Lung (tissue), 12 donors: ENCODE data around the gene CD82. TPM values are rescaled to one million over a fixed set of nuclear protein-coding genes. Genes with fewer than 3 reads are reported as not detected.

Source experiments
- ATAC-seq: fragments of 200-7000 bp; cut with Tn5 transposase; one replicate; pipeline ENCODE4 v1.9.1; 2020; ENCODE audit warnings: moderate number of reproducible peaks; ENCODE audit not compliant: insufficient read depth, low FRiP score
- DNase-seq, 3 donors: peaks; one replicate each; pipeline ENCODE4 v3.0.0-alpha.2; 2013 to 2017
- H3K27ac ChIP-seq, 2 donors: one replicate each; pipeline ENCODE4 v1.5.1; 2013; ENCODE audit warnings: mild to moderate bottlenecking in 2 of 2, moderate library complexity in 2 of 2, control low read depth in 1 of 2, inconsistent platforms in 1 of 2, low read depth in 1 of 2, low read length in 1 of 2
- H3K27me3 ChIP-seq, 3 donors: one replicate each; pipeline ENCODE4 v1.5.1; 2013; ENCODE audit warnings: low read length in 2 of 3; ENCODE audit not compliant: control insufficient read depth in 3 of 3, insufficient read depth in 3 of 3
- H3K36me3 ChIP-seq, 4 donors: one replicate each; pipeline ENCODE4 v1.5.1; 2013; ENCODE audit warnings: low read length in 4 of 4, mild to moderate bottlenecking in 1 of 4, moderate library complexity in 1 of 4; ENCODE audit not compliant: control insufficient read depth in 4 of 4, insufficient read depth in 4 of 4
- H3K4me1 ChIP-seq, 5 donors: one replicate each; pipeline ENCODE4 v1.5.1; 2013; ENCODE audit warnings: low read length in 5 of 5, mild to moderate bottlenecking in 2 of 5, moderate library complexity in 1 of 5; ENCODE audit not compliant: control insufficient read depth in 5 of 5, insufficient read depth in 5 of 5
- H3K4me3 ChIP-seq: one replicate; pipeline ENCODE4 v1.5.1; 2013; ENCODE audit warnings: mild to moderate bottlenecking, control low read depth, moderate library complexity
- H3K9ac ChIP-seq, 2 donors: one replicate each; pipeline ENCODE4 v1.5.1; 2013; ENCODE audit warnings: low read length in 2 of 2, control low read depth in 1 of 2; ENCODE audit not compliant: insufficient read depth in 1 of 2
- H3K9me3 ChIP-seq, 4 donors: one replicate each; pipeline ENCODE4 v1.5.1; 2013; ENCODE audit warnings: low read length in 3 of 4, mild to moderate bottlenecking in 1 of 4, moderate library complexity in 1 of 4; ENCODE audit not compliant: control insufficient read depth in 4 of 4, insufficient read depth in 3 of 4
- CTCF ChIP-seq: IDR thresholded peaks from 2 replicates; pipeline ENCODE4 v1.5.1; 2012; ENCODE audit warnings: mild to moderate bottlenecking; ENCODE audit errors: control extremely low read depth, extremely low read depth
- WGBS, 2 donors: extraction: QIAGEN DNeasy Blood & Tissue Kit; methylation state at CpG; one replicate each; pipeline ENCODE4 v1.1.7; 2013; 5-methylcytosine and 5-hydroxymethylcytosine counted together
- polyA plus RNA-seq, 2 donors: library from polyadenylated mRNA; stranded (reverse); fragments of 200-250 nt; gene quantifications; one replicate each; pipeline ENCODE4 v1.2.1, GENCODE V29; 2013
- total RNA-seq, 2 donors: library from RNA; depleted of rRNA in 1 of 2; stranded (reverse); fragments of >200 nt in 1 of 2; gene quantifications; one replicate each; pipeline ENCODE4 v1.2.1, GENCODE V29; 2014 to 2021
- donor health status: control.
- donor health status: control.
- donor health status: Bipolar disorder and iron deficiency.
- donor health status: healthy.
- donor health status: DM: yes; HTN: yes; CAD: no.

Gene CD82
- total and polyA plus RNA-seq, 4 donors, result 63.3 to 237 (median 190) TPM

GRCh38 chr11:44633641-44634040 is 68.2 kb downstream of the CD82 start:
- Histone ChIP-seq H3K9ac (no peak overlapping the region), H3K9me3 (no peaks in the 10 kb centered on the region), H3K4me1 (peaks cover 5 to 18% (median 12%) of the 10 kb centered on the region in 5 donors), H3K27ac (no peak overlapping the region), H3K4me3 (no peak overlapping the region), H3K27me3 (peaks cover 0 to 3% (median 0%) of the 10 kb centered on the region in 3 donors), H3K36me3 (no peaks in the 10 kb centered on the region)
- 68 to 72% methylated on average over 6 of the region's 6 CpGs for WGBS, 2 donors
- ATAC-seq (no peak), DNase-seq (no peak)
- TF ChIP-seq CTCF, result no peak

- peaks cover 0 to 3% (median 0%) of the 10 kb centered on the region in 3 donors for H3K27me3 ChIP-seq
- TF ChIP-seq CTCF, result no peak
- H3K27ac ChIP-seq, result peak overlapping the region in 1 of 2 donors; percentile 46
- H3K9ac ChIP-seq, result no peak overlapping the region
- no peaks in the 10 kb centered on the region for H3K36me3 ChIP-seq
- peak; percentile 35 for ATAC-seq
- DNase-seq, result peak; percentile 76 to 85 (median 82)
- H3K4me1 ChIP-seq, result peaks cover 5 to 14% (median 12%) of the 10 kb centered on the region in 5 donors
- no peaks in the 10 kb centered on the region for H3K9me3 ChIP-seq
- 39 to 59% methylated on average over 24 of the region's 24 CpGs for WGBS, 2 donors
- H3K4me3 ChIP-seq, result no peak overlapping the region
Observed at GRCh38 chr11:44634401-44635281, 69.2 kb downstream of the CD82 start.

- Histone ChIP-seq H3K27me3 (peaks cover 0 to 3% (median 0%) of the 10 kb centered on the region in 3 donors), H3K4me1 (peaks cover 5 to 12% (median 6%) of the 10 kb centered on the region in 5 donors), H3K9me3 (peaks cover 0 to under 1% (median 0%) of the 10 kb centered on the region in 4 donors), H3K27ac (no peak overlapping the region), H3K4me3 (no peak overlapping the region), H3K9ac (no peak overlapping the region), H3K36me3 (no peaks in the 10 kb centered on the region)
- no peak for ATAC-seq
- no peak for TF ChIP-seq CTCF
- DNase-seq, result no peak
- WGBS, 2 donors, result 38 to 39% methylated on average over 2 of the region's 2 CpGs
Observed at GRCh38 chr11:44637487-44637886, 72.0 kb downstream of the CD82 start.
